Activated CD4-positive, alpha-beta memory T cell treated with anti-CD3 and anti-CD28 coated beads for 36 hours (primary cell): ENCODE measurements around the gene ERMARD. TPM values are rescaled to one million over a fixed set of nuclear protein-coding genes. Genes with fewer than 3 reads are reported as not detected.

Source experiments
- CTCF ChIA-PET: fragments of 350-600 bp; sonication (Branson Sonifier 250); formaldehyde crosslinking; loops from one replicate; lab custom pipeline; 2021; ENCODE audit warnings: antibody characterized with exemption, inconsistent platforms; lab: Charles Lee
- POLR2A ChIA-PET: fragments of 350-600 bp; sonication (Branson Sonifier 250); formaldehyde crosslinking; loops from one replicate; lab custom pipeline; 2021; ENCODE audit warnings: antibody characterized with exemption; lab: Charles Lee
- DNase-seq: peaks from one replicate; pipeline ENCODE4 v3.0.0-alpha.2; 2020
- H3K27ac Mint-ChIP-seq: one replicate; pipeline ENCODE4 v1.8.0; 2021; ENCODE audit warnings: mixed read lengths
- H3K27me3 Mint-ChIP-seq: one replicate; pipeline ENCODE4 v1.8.0; 2021; ENCODE audit warnings: mixed read lengths
- H3K36me3 Mint-ChIP-seq: one replicate; pipeline ENCODE4 v1.8.0; 2021; ENCODE audit warnings: mixed read lengths
- H3K4me1 Mint-ChIP-seq: one replicate; pipeline ENCODE4 v1.8.0; 2021; ENCODE audit warnings: low read depth, mixed read lengths
- H3K4me3 Mint-ChIP-seq: one replicate; pipeline ENCODE4 v1.8.0; 2021; ENCODE audit warnings: mild to moderate bottlenecking, mixed read lengths
- H3K9me3 Mint-ChIP-seq: one replicate; pipeline ENCODE4 v1.8.0; 2021; ENCODE audit warnings: mixed read lengths
- intact Hi-C: fragments of 100-400 bp; cut with micrococcal nuclease; formaldehyde crosslinking; loops from one replicate; pipeline ENCODE4 v1.15.1; 2023
- total RNA-seq, 2 experiments: library from RNA; stranded (reverse); gene quantifications; one replicate each; pipeline ENCODE4 v1.2.3, GENCODE V29; 2021

The ERMARD gene
- total RNA-seq, 2 experiments from 2014 or later: 23.9 to 24.6 TPM

DNA sequence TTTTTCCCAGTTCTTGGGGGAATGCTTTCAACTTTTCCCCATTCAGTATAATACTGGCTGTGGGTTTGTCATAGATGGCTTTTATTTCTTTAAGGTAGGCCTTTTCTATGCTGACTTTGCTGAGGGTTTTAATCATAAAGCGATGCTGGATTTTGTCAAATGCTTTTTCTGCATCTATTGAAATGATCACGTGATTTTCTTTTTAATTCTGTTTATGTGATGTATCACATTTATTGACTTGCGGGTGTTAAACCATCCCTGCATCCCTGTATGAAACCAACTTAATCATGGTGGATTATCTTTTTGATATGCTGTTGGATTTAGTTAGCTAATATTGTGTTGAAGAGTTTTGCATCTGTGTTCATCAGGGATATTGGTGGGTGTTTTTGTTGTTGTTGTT is 65.6 kb downstream of the ERMARD start:
- ChIA-PET CTCF (no interaction called here), POLR2A (no interaction called here)
- Mint-ChIP-seq H3K9me3 (peaks cover 6% of the 10 kb centered on the region), H3K27me3 (peaks cover 10% of the 10 kb centered on the region), H3K27ac (no peak overlapping the region), H3K4me1 (no peaks in the 10 kb centered on the region), H3K4me3 (no peak overlapping the region), H3K36me3 (no peaks in the 10 kb centered on the region)
- no peak for DNase-seq
- intact Hi-C loops: no loop called here

DNA sequence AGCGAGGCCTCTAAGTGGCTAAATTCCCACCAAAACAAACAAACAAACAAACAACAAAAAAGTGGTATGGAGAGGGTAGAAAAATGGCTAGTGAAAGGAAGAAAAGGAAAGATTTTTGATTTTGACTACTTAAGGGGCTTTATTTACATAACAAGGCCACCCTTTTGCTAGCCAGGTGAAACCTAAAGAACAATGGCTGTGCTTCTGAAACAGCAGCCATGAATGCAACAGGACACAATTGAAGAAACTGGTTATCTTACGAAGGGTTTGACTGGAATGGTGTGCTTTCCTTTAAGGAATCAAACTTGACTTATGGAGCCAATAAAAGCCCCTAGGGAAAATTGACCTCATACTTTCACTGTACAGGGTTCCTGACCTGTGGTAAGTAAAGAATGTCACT is 68.9 kb downstream of the ERMARD start:
- H3K36me3 Mint-ChIP-seq: no peaks in the 10 kb centered on the region
- H3K9me3 Mint-ChIP-seq: peaks cover 6% of the 10 kb centered on the region
- no peaks in the 10 kb centered on the region for H3K4me1 Mint-ChIP-seq
- intact Hi-C loops: no loop called here
- H3K27ac Mint-ChIP-seq: no peak overlapping the region
- POLR2A ChIA-PET: no interaction called here
- CTCF ChIA-PET: interaction anchor here (1.7 kb wide), 1 partner anchor 11 kb away, joined by 7 read pairs; no protein-coding TSS in a partner anchor
- peaks cover 28% of the 10 kb centered on the region for H3K27me3 Mint-ChIP-seq
- no peak for DNase-seq
- no peak overlapping the region for H3K4me3 Mint-ChIP-seq

DNA sequence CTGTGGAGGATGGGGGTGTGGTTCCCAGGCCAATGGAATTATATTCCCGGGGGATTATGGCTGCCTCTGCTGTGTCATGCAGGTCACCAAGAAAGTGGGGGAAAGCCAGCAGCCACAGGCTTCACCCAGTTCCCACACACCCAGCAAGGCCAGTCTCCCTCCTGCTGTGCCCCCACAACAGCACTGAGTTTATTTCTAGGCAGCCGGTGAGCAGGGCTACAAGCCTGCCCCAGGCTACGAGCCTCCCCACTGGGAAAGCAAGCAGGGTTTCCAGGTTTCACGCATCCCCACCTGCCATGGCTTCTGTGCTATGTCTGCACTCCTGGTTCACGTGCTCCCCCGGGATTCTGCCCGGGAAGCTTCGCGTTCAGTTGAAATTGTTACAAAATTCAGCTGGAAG is 72.6 kb downstream of the ERMARD start:
- POLR2A ChIA-PET: no interaction called here
- no peak overlapping the region for H3K4me3 Mint-ChIP-seq
- intact Hi-C loops: no loop called here
- H3K9me3 Mint-ChIP-seq: peaks cover 12% of the 10 kb centered on the region
- peaks cover 42% of the 10 kb centered on the region for H3K27me3 Mint-ChIP-seq
- CTCF ChIA-PET: no interaction called here
- no peaks in the 10 kb centered on the region for H3K4me1 Mint-ChIP-seq
- no peak for DNase-seq
- H3K27ac Mint-ChIP-seq: no peak overlapping the region
- peaks cover 2% of the 10 kb centered on the region for H3K36me3 Mint-ChIP-seq

DNA sequence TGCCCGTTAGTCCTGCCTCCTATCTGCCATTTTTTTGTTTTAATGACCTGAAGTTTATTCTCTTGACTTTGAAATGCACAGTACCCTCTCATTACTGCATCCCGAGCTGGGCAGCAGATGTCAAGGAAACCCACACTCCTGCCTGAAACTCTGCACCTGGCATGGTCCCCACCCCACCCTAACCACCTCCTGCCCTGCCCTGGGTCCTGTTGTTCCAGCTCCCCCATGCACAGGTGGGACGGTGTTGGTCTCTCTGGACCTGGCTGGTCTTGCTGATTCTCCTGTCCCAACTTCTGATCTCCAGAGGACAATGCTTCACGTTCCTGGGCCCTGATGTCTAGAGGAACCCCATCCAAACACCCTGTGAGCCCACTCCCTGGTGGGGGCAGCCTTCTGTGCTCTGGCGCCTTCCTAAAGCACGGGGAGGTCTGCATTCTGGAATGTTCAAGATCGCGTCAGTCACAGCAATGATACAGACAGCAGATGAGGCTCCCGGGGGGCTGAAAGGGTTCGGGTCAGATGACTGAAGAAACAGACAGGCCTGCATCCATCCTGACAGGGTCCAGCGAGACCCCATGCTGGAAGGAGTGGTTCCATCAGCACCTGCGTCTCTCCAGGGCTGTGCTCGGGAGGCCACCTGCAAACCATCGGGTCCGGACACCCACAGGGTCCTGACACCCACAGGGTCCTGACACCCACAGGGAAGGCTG is 73.6 kb downstream of the ERMARD start:
- Mint-ChIP-seq H3K36me3 (peaks cover 2% of the 10 kb centered on the region), H3K27ac (no peak overlapping the region), H3K27me3 (peaks cover 43% of the 10 kb centered on the region), H3K9me3 (peaks cover 12% of the 10 kb centered on the region), H3K4me3 (no peak overlapping the region), H3K4me1 (no peaks in the 10 kb centered on the region)
- no peak for DNase-seq
- POLR2A ChIA-PET: no interaction called here
- intact Hi-C loops: no loop called here
- CTCF ChIA-PET: no interaction called here

DNA sequence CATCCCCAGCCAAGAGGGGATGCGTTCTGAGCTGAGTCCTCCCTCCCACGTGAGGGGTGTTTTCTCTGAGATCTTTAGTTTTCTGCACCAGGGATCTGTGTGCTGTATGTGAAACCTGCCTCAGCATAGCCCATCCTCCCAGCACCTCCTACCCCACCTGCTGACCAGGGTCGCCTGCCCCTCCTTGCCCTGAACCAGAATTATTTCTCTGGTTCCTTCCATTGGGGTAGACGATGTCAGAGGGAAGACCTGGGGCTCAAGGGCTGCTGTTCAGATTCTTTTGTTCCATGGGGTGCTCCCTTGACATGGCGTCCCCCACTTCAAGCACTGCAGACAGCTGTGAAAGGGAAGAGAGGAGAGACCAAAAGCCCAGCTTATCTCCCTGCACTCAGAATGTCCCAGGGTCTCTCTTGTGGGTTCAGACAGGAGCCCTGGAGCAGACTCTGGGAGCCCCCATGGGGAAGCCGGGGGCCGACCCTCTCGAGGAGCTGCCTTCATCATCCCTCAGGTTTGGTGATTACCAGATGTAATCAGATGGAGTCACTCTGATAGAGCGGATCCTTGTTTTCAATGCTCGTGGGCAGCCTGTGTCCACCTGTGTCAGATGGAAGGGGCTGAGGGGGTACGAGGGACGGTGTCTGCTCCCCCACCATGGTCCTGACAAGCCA is 74.3 kb downstream of the ERMARD start:
- H3K4me3 Mint-ChIP-seq: no peak overlapping the region
- peaks cover 2% of the 10 kb centered on the region for H3K36me3 Mint-ChIP-seq
- no peak overlapping the region for H3K27ac Mint-ChIP-seq
- no peaks in the 10 kb centered on the region for H3K4me1 Mint-ChIP-seq
- H3K9me3 Mint-ChIP-seq: peaks cover 12% of the 10 kb centered on the region
- intact Hi-C loops: no loop called here
- CTCF ChIA-PET: no interaction called here
- peaks cover 41% of the 10 kb centered on the region for H3K27me3 Mint-ChIP-seq
- DNase-seq: no peak
- POLR2A ChIA-PET: no interaction called here

DNA sequence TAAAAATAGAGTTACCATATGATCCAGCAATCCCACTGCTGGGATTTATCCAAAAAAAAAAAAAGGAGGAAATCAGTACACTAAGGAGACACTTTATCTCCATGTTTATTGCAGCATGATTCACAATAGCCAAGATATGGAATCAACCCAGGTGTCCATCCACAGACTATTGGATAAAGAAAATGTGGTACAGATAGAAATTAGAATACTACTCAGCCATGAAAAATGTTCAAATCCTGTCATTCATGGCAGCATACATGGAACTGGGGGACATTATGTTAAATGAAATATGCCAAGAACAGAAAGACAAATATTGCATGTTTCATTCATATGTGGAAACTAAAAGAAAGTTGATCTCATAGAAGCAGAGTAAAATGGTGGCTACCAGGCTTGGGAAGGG is 75.3 kb downstream of the ERMARD start:
- H3K9me3 Mint-ChIP-seq: peaks cover 12% of the 10 kb centered on the region
- POLR2A ChIA-PET: no interaction called here
- peaks cover 2% of the 10 kb centered on the region for H3K4me1 Mint-ChIP-seq
- CTCF ChIA-PET: no interaction called here
- DNase-seq: no peak
- H3K27ac Mint-ChIP-seq: no peak overlapping the region
- intact Hi-C loops: no loop called here
- peaks cover 2% of the 10 kb centered on the region for H3K36me3 Mint-ChIP-seq
- no peak overlapping the region for H3K4me3 Mint-ChIP-seq
- peaks cover 48% of the 10 kb centered on the region for H3K27me3 Mint-ChIP-seq

DNA sequence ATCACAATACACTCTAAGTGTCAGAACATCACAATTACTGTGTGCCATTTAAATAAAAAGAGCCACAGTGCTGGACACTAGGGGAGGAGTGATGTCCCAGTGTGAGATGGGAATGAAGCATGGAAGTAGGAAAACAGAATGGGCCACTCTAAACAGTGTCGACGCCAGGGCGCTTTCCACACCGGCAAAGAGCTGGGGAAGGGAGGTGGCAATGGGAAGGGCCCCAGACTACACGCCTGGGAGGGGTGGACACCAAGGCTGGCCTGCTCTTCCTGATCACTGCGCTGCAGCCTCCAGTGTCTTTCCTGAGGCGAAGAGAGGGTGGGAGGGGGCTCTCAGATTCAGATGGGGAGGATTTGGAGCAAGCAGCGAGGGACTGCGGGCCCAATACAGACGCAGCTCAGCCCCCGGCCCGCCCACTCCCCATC is 75.9 kb downstream of the ERMARD start:
- Mint-ChIP-seq H3K36me3 (peaks cover 2% of the 10 kb centered on the region), H3K27me3 (peaks cover 51% of the 10 kb centered on the region), H3K4me3 (no peak overlapping the region), H3K27ac (no peak overlapping the region), H3K4me1 (peaks cover 4% of the 10 kb centered on the region), H3K9me3 (peaks cover 12% of the 10 kb centered on the region)
- ChIA-PET CTCF (no interaction called here), POLR2A (no interaction called here)
- intact Hi-C loops: no loop called here
- no peak for DNase-seq

DNA sequence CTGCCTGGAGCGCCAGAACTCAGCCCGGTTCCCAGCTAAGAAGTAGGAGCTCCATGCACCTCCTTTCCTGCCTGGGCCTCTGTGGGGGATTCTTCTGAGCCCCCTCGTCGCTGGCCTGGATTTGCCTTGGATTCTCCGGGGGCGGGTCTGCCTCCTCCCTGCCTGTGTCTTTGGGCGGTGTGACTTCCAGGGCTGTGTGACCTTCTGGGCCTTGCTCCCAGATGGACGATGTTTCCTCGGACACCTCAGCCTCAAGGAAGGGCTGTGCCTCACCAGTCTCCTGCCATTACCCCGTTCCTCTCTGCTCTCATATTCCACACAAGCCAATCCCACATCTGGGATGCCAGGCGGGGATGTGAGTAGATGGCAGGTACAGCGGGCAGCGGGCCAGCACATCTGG is 76.8 kb downstream of the ERMARD start:
- ChIA-PET POLR2A (no interaction called here), CTCF (no interaction called here)
- no peak overlapping the region for H3K4me3 Mint-ChIP-seq
- peaks cover 51% of the 10 kb centered on the region for H3K27me3 Mint-ChIP-seq
- H3K36me3 Mint-ChIP-seq: peaks cover 2% of the 10 kb centered on the region
- intact Hi-C loops: no loop called here
- H3K9me3 Mint-ChIP-seq: peaks cover 12% of the 10 kb centered on the region
- no peak overlapping the region for H3K27ac Mint-ChIP-seq
- peaks cover 4% of the 10 kb centered on the region for H3K4me1 Mint-ChIP-seq
- no peak for DNase-seq

DNA sequence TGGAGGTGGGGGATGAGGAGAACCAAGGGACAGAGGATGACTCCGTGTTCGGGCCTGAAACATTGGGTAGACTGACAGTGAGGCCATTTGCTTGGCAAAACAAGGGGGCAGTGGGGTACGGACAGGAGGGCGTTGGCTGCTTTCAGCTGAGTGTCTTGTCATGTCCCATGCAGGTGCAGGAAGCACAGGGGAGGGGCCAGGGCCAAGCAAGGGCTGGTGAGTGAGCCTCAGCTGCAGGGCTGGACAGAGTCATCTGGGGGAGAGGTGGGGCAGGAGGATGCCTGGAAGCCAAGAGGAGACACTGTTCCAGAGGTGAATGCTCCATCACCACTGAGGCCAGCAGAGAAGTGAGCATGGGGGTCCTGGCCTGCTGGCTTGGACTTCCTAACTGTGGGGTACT is 78.4 kb downstream of the ERMARD start:
- POLR2A ChIA-PET: no interaction called here
- Mint-ChIP-seq H3K27me3 (peaks cover 47% of the 10 kb centered on the region), H3K27ac (no peak overlapping the region), H3K9me3 (peaks cover 12% of the 10 kb centered on the region), H3K4me1 (peaks cover 4% of the 10 kb centered on the region), H3K4me3 (no peak overlapping the region), H3K36me3 (peaks cover 2% of the 10 kb centered on the region)
- no peak for DNase-seq
- CTCF ChIA-PET: no interaction called here
- intact Hi-C loops: loop anchor here (10.0 kb wide), 1 partner anchor 465 kb away; the partner anchor contains the start of gene DLL1

DNA sequence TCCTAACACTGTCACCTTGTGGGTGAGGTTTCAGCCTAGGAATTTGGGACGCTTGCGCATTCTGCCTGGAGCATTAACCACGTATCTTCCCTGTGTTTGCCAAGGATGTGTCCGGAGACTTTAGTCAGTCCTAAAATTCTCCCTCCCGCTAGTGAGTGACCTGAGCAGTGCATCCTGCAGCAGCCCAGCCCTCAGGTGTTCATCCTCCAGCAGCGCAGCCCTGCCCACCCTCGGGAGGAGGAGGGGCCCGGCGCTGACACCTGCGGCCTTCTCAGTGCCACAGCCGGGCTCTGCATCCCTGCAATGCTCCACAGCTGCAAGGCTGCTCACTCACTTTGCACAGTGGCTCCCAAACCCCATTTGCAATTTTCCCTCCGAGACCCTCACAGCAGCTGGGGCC is 79.5 kb downstream of the ERMARD start:
- intact Hi-C loops: loop anchor here (1.0 to 10.0 kb wide), 4 partner anchors 99 to 699 kb away; partner anchors contain the start of gene DLL1
- Mint-ChIP-seq H3K36me3 (peaks cover 2% of the 10 kb centered on the region), H3K27me3 (peaks cover 46% of the 10 kb centered on the region), H3K27ac (no peak overlapping the region), H3K4me3 (no peak overlapping the region), H3K4me1 (peaks cover 4% of the 10 kb centered on the region), H3K9me3 (peaks cover 12% of the 10 kb centered on the region)
- ChIA-PET POLR2A (no interaction called here), CTCF (interaction anchor here (0.8 to 2.3 kb wide), 19 partner anchors 8 to 711 kb away, joined by 3 to 38 read pairs (median 6); no protein-coding TSS in a partner anchor)
- no peak for DNase-seq
